ENCODE results near the gene C22orf23.

C22orf23 gene

DNA sequence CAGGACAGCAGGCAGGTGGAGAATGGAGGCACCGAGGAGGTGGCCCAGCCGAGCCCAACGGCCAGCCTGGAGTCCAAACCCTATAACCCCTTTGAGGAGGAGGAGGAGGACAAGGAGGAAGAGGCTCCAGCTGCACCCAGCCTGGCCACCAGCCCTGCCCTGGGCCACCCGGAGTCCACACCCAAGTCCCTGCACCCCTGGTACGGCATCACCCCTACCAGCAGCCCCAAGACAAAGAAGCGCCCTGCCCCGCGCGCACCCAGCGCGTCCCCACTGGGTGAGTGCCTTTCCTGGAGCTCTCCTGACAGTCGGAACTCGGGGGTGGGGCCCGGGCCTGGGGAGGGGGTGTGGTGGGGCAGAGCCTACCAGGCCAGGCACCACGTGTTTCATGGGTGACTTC is 27.6 kb downstream of the C22orf23 start:
- DNase-seq (ENCODE audit: low spot score), result no peak

DNA sequence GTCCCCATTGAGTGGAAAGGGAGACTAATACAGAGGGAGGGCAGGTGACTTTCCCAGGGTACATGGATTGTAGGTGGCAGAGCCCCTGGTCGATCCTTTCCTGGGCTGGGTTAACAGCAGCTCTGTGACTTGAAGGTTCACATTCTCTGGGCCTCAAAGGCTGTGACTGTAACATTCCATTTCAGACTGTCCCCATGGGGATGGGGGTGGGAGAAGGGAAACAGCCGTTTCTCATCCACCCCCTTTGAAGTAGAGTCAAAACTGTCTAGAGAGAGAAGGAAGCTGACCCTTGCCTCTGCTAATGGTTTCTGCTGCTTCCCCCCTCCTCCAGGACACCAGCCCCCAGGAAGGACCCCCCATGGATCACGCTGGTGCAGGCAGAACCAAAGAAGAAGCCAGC is 28.1 kb downstream of the C22orf23 start:
- no peak for DNase-seq (ENCODE audit: low spot score)

DNA sequence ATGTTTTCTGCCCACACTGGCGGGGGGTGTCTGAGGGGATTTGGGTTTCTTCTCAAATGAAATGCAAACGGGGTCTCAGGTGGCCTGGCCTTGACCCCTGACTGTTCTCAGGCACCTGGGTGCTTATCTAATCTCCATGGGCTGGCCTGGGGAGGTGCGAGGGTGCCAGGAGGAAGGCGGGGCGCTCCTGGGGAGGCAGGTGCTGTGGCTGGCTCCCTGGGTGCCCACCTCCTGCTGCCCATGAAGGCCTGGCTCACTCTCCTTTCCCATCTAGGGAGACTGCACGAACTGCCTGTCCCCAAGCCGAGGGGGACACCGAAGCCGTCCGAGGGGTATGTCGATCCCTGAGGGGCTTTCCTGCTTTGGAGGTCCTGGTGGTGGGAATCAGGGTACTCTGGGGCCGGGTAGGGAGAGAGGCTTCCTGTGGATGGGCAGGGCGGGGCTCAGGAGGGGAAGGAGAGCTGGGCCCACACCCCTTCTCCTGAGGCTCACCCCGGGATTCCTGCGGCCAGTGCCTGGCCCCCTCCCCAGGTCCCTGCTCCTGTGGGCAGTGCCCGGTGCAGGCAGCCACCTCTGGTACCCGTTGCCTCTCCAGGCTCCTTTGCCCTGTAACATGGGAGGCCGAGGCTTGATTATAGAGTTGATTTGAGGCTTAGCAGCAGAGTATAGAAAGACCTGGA is 28.9 kb downstream of the C22orf23 start:
- DNase-seq (ENCODE audit: low spot score), result no peak

DNA sequence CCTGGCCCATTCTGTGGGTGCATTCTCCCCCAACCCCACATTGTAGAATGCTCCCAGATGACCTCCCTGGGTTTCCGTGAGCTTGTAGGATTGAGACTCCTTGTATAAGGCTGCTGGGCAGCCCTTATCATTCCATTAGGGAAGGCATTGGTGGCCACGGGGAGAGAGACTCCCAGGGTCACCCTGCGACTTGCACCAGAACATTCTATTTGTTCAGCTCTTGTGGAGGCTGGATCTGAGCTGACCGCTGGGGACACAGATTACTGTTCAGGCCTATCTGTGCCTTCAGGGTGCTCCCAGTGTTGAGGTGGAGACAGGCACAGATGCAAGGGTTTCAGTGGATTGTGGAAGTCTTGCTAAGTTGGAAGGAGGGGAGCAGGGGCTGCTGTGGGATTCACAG is 29.5 kb downstream of the C22orf23 start:
- DNase-seq (ENCODE audit: low spot score), result no peak

DNA sequence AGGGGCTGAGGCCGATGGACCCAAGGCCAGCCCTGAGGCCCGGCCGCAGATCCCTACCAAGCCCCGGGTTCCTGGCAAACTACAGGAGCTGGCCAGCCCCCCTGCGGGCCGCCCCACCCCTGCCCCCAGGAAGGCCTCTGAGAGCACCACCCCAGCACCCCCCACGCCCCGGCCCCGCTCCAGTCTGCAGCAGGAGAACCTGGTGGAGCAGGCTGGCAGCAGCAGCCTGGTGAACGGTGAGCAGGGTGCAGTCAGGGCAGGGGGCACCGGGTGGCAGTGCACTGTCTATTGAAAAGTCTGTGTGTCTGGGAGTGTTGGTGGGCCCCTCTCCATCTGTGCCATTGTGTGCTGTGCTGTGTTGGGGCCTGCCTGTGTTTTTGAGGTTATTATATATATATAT is 31.2 kb downstream of the C22orf23 start:
- no peak for DNase-seq (ENCODE audit: low spot score)

DNA sequence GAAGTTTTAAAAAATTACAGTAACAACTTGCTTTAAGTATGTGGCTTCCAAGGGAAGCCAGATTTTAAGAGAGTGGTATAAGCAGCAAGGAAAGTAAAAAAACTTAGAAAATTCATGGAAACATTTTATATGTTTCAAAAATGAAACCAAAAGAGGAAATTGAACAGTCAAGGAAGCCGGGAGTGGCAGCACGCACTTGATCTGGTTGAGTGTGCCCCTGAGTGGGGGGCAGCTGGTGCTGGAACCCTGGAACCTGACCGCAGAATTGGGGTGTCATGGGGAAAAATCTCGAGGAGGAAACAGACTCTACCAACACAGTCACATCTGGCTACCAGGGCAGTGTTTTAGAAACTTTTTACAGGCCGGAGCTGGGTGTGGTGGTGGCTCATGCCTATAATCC is 33.3 kb downstream of the C22orf23 start:
- DNase-seq (ENCODE audit: low spot score), result no peak

DNA sequence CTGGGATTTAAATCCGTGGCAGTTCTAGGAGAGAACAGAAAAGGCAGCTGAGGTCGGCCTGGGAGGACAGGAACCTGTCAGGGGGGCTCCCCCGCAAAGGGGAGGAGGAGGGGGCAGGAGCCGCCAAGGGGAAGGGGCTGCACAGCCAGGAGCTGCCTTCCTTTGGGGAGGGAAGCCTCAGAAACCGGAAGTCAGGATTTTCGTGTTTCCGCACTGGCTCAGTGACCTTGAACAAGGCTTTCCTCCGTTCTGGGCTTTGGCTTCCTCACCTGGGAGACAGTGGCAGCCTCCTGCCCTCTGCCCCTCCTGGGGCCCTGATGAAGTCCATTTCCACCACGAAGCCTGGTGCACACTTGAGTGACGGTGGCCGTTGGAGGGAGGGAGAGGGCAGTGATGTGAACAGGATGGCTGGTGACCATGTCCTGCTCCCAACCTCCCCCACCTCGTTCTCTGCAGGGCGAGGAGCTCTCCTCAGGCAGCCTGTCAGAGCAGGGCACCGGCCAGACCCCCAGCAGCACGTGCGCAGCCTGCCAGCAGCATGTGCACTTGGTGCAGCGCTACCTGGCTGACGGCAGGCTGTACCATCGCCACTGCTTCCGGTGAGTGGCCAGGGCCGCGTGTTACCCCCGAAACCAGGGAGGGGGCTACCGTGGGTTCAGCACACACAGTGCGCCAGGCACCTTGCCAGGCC is 34.7 kb downstream of the C22orf23 start:
- no peak for DNase-seq (ENCODE audit: low spot score)

DNA sequence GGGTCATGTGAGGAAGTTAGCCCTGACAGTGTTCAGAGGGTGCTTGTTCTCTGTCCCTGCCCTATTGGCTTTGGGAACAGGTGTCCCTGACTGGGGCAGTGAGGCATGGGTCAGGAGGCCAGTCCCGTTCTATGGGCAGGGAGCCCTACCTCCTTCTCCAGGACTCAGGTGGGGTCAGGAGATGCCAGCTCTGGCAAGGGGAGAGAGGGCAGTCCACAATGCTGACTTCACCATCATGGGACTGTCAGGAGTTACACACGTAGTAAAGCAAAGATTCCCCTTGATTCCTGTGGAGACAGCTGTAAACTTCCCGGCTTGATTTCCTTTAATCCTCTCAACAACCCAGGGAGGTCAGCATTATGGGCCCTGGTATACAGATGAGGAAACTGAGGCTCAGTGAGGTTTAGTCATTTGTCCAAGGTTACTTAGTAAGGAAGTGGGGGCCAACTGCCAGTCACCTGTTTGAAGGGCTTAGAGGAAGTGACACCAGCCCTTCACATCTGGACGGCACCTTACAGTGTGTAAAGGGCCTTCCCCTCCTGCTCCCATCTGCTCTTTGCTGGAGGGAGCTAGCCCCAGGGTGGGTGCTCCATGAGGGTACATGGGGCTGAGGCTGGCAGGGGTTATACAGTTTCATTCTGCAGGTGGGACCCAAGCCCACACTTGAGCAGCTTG is 35.4 kb downstream of the C22orf23 start:
- no peak for DNase-seq (ENCODE audit: low spot score)

DNA sequence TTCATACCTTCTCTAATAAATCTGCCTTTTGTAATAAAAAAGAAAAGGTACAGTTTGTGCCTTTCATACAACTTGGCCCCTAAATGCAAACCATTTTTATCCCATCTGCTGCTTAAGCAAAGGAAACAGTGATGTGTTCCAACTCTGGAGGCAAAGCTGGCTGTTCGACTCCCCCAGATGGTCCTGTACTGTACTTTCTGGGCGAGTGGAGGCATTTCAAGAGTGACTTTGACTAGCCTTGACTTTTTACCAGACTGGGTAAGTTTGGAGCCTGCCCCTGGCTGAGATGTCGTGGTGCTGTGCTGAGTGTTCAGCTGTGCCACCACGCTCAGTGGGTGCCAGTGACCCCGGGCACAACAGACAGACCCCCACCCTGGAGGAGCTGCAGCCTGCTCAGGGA is 37.1 kb downstream of the C22orf23 start:
- DNase-seq (ENCODE audit: low spot score), result no peak

DNA sequence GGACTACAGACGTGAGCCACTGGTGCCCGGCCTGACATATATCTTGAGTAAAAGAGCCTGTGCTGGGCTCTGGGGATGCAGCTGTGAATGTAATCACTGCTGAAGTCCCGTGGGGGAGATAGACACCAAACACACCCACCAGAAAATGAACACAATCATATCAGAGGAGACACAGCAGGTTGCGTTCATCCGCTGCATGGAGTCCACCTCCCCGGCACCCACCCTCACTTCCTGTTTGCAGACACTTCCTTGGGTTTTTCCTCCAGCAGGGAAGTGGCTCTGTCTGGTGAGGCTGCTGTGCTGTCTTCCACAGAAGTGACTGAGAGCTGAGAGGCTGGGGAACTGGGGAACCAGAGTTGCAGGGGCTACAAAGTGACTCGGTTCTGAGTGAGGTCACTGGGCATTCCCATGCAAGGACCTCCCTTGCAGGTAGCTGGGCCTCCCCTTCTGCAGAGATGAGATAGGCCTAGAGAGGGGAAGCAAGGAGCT is 40.1 kb downstream of the C22orf23 start:
- DNase-seq (ENCODE audit: low spot score), result no peak

DNA sequence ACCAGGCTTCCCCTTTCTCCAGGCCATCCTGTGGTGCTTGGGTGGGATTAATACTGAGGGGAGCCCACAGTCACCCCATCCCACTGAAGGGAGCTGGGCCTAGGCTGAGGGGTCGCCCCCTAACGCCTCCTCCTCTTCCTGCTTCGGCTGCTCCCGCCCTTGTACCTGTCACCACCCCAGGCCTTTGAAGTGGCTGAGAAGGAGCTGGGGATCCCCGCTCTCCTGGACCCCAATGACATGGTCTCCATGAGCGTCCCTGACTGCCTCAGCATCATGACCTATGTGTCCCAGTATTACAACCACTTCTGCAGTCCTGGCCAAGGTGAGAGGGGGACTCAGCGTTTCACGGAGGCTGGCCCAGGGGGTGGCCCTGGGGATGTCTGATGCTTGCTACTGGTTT is 41.2 kb downstream of the C22orf23 start:
- DNase-seq (ENCODE audit: low spot score), result no peak

DNA sequence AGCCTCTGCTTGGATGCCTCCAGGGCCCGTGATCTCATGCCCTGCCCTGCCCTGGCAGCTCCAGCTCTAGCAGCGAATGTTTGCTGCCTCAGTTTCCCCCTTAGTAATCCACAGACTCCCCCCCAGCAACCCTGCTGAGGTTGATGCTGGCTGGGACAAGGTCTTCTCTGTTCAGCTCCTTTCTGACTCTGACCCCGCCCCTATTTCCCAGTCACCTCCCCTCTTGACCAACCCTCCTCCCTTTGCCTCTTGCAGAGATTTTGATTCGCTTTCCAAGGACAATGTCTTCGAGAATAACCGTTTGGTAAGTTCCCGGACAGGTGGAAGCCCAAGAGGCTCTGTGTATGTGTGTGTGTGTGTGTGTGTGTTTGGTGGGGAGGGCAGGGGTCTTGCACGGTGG is 41.7 kb downstream of the C22orf23 start:
- DNase-seq (ENCODE audit: low spot score), result no peak

DNA sequence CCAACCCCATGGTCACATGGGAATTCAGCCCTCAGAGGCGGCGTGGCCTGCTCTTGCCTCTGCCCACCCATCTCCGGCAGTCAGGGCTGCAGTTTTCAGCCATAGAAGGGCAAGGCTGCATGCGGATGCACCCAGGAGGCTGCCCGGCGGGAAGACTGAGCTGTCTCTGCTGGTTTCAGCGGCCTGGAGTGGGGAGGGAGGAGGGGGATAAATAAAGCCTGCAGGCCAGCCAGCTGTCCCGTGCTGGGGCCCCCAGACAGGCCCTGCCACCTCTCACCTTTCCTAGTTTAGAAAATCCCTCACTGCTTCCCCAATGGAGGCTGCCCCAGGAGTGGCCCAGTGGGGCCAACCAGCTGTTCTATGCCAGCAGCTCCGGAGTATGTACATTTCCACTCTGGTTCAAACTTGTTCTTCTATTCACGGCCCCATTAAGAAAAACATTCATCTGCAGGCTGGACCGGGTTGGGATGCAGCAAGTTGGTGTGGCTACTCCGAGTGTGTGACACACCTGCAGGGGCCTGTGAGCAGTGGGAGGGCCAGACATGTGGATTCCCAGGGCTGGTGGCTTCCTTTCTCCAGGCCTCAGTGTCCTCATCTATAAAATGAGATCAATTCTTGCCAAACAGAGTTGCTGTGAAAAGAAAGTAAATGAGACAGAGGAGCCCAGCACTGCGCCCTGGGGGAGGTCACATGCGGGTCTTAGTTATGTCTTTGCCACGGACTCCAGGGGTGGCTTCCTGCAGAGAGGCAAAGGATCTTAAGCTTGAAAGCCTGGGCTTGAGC is 42.3 kb downstream of the C22orf23 start:
- DNase-seq (ENCODE audit: low spot score), result no peak

DNA sequence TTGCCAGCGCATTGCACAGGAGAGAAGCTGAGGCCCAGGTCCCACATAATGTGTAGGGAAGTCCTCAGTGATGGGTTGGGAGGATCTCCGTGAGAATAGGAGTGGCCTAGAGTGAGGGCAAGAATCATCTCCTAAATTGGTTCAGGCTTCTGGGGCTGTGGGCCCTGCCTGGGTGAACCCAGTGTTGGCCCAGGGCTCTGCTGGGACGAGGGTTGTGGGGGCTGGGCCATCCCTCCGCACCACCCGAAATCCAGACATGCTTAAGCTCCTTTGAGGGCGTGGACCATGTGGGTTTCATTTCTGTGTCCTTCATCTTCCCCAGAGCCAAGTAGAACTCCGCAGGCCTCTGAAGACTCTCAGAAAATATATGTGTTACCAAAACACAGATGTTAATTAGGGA is 43.6 kb downstream of the C22orf23 start:
- DNase-seq (ENCODE audit: low spot score), result no peak

DNA sequence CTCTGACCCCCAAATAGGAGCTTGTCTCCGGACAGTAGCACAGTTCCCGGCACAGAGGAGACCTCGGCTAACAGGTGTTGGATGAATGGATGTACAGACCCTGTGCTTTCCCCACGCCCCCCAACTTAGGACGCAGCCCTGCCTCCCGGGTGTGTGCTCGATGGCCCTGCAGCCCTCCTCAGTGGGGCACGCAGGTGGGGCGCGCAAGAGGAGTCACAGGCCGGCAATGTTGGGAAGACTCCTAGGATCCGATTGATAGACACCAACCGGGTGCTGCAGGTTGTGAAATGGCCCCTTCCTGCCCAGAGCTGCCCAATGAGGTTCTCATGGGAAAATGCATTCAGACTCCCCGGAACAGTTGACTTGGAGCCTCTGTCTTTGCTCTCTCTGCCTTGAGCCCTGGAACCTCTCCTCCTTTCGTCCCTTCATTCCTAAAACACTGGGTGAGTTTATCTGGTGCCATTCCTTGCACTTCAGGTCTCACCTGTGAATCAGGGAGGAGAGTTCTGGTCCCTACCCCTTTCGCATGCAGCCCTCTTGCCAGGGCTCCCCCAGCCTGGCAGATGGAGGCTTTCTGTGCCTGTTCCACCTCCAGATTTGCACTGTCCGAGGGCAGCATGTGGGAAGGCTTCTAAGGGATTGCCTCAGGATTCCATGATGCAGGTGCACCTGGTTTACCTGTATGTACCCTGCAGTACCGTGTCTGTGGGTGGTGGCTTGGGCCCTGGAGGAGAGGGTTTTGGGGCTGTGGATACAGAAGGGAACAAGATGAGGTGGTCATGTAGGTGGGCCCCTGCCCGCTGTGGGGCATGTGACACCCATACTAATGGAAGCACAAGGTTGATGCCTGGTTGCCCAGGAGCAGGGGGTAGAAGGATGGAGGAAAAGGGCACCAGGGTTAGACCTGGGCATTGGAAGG is 46.1 kb downstream of the C22orf23 start:
- DNase-seq (ENCODE audit: low spot score), result no peak

DNA sequence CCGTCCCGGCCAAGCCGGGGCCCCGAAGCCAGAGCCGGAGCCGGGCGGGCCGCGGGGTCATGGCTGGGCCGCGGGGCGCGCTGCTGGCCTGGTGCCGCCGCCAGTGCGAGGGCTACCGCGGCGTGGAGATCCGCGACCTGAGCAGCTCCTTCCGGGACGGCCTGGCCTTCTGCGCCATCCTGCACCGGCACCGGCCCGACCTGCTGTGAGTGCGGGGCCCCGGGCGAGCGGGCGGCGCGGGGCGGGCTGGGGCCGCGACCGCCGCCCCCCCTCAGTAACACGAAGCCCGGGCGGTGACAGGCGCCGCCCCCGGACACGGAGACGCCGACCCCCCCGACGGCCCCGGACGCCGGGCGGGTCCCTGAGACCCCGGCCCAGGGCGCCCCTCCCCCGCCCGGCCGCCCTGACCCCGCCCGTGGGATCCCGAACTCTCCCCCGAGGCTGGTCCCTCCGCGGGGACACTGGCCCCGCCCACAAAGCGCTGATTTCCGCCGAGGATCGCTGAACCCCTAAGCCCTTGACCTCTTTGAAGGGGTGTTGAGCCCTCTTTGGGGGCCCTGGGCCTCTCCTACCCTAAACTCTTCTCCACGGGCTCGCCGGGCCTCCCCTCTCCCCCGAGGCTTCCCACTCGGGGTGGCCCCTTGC is 46.9 kb downstream of the C22orf23 start:
- no peak for DNase-seq (ENCODE audit: low spot score)

DNA sequence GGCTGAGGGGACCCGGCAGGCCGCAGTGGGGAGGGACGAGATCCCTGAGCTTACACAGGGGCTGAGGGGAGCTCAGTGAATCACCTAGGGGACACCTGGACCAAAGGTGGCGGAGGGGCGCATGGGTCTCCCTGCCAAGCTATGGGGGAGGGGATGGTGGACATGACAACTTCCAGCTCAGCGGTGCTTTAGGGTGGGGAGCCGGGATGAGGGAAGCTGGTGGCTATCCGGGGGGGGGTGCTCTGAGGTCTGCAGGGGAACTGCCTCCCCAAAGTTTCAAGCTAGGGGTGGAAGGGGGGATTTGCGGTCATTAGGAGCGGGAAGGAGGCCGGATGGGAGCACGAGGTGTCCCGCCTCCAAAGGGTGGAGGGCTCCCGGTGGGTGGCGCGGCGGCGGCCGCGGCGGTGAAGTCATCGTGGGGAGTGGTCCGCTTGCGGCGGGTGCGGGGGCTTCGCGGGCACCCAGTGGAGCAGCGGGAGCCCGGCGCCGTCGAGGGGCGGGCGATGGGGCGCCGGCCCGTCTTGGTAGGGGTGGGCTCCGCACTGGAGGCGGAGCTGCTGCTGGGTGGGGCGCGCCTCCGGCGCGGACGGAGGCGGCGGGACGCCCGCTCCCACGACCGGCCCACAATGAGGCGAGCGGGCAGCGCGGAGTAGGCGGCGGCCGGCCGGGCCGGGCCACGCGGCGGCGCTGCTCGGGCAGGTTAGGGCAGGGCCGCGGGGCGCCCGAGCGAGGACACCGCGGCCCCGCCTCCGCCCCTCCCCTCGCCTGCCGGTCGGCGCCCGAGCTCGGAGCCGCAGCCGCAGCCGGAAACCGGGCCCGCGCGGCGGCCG is 47.7 kb downstream of the C22orf23 start, which contains the start of gene MICALL1:
Gene MICALL1, plus strand, starts transcription at position 764 of the 830 bp plus-strand sequence. CDS start 126 bp downstream, outside the sequence.
- peak; percentile 69 for DNase-seq (ENCODE audit: low spot score)

DNA sequence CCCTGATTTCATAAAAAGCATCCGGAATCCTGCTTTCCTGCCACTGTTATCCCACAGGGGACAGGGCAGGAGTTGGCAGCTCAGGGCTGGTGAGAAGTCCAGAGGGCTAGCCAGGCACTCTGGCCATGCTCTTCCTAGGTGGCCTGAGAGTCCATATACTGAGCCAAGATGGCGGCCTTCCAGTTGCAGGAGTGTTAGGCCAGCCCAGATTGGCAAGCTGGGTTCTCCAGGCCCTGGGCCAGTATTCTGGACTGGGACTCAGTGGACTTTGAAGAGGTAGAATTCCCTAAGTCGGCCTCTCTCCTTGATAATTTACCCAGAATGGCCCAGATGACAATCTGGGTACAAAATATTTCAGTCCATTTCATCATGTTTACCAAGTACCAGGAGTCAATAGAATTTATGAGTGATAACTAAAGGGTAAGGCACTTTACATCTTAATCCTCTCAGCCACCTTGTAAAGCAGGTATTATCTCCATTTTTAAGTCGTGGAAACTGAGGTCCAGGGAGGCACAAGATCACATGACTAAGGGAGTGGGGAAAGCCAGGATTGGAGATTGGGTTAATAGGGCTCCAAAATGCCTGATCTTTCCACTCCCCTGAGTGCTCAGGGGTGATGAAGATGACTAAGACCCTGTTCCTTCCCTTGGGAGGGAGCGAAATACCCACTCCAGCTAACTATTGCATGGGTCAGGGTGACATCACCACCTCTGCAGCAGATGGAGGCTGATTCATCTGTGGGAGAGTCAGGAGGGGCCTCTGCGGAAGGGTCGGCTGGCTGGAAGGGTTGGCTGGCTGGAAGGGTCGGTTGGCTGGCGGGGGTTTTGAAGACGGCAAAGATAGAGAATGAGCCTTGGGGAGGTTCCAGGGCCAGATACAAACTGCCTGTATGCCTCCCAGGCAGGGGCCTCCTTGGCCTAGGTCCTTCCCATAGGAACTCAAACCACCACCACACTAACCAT is 48.5 kb downstream of the C22orf23 start:
- peak; percentile 92 for DNase-seq (ENCODE audit: low spot score)
